Suprapubic skin (tissue), 4 donors: ENCODE results near the gene PIK3CA.

Experiments used
- CTCF ChIP-seq, 2 donors: fragments of 200-600 bp in 1 of 2; fragments of 450-650 bp in 1 of 2; sonication (generic) in 1 of 2; IDR thresholded peaks; one replicate each; pipeline ENCODE4 v1.5.1; 2016 to 2019; ENCODE audit warnings: antibody characterized with exemption in 2 of 2, mild to moderate bottlenecking in 1 of 2, moderate library complexity in 1 of 2
- EP300 ChIP-seq: sonication (generic); formaldehyde crosslinking; IDR thresholded peaks from one replicate; pipeline ENCODE4 v1.6.1; 2017; ENCODE audit warnings: antibody characterized with exemption
- POLR2A ChIP-seq, 2 donors: fragments of 450-650 bp; IDR thresholded peaks; one replicate each; pipeline ENCODE4 v1.6.1; 2017; ENCODE audit warnings: antibody characterized with exemption in 2 of 2, mild to moderate bottlenecking in 2 of 2, moderate library complexity in 2 of 2
- POLR2AphosphoS5 ChIP-seq, 3 donors: sonication (generic); formaldehyde crosslinking; IDR thresholded peaks; one replicate each; pipeline ENCODE4 v1.6.1; 2017; ENCODE audit warnings: antibody characterized with exemption in 3 of 3

- no peak for TF ChIP-seq POLR2A (IDR thresholded peaks at IDR 0.05)
- TF ChIP-seq POLR2AphosphoS5 (IDR thresholded peaks at IDR 0.05): no peak
- TF ChIP-seq CTCF (IDR thresholded peaks at IDR 0.05): no peak
- TF ChIP-seq EP300: no peak
Measured at GRCh38 chr3:179149406-179149867, 1.3 kb downstream of the PIK3CA start.
